SH-SY5Y (cell line): ENCODE results near the gene UBN1.

ENCODE experiments used
- GATA2 ChIP-seq: IDR thresholded peaks from 2 replicates; pipeline ENCODE4 v1.6.1; 2011; ENCODE audit warnings: mild to moderate bottlenecking, low read depth, low read length
- GATA3 ChIP-seq: IDR thresholded peaks from 2 replicates; pipeline ENCODE4 v1.6.1; 2011; ENCODE audit warnings: low read depth, mild to moderate bottlenecking, low read length, moderate library complexity

DNA sequence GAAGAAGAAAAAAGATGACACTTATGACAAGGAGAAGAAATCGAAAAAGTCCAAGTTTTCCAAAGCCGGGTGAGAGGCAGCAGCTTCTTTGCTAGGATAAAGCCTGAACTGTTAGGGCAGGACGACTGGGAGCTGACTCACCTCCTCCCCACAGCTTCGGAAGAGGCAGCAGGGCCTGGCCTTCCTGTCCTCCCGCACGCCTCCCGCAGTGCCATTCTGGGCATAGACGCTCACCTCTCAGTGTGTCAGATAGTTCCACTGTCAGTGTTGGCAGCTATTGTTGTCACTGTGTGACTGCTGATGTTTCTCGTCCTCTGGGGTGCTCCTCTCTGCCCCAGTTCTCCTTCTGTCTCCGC is 12.6 kb downstream of the UBN1 start:
- no peak for TF ChIP-seq GATA3
- no peak for TF ChIP-seq GATA2
